ENCODE results near the gene GPR158. TPM values are rescaled to one million over a fixed set of nuclear protein-coding genes. Genes with fewer than 3 reads are reported as not detected.
"Not testable (repeated sequence)": the region's sequence is repeated elsewhere in the genome, so short reads cannot be mapped to it uniquely, and the experiment has no call there.

Gene GPR158
- total RNA-seq, 2 experiments from 2014 or later = not detected

DNA sequence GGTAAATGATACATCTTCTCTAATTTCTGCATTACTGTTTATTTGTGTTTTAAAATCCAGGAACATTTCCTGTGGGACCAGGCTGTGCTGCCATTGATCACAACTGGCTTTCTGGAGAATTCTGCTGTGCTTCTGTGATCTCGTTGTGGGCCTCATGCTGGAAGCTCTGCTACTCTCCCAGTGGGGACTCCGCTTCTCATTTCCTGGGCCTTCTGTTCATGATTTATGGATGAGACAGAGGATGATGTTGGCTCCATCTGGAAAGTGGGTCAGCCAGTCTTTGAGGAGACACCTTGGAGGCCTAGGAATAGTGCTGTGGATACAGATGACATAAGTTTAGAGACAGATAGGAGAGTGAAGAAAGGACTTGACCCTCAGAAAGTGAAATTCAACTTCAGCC is 15.2 kb upstream of the GPR158 start:
- no peaks in the 10 kb centered on the region for H3K9me2 ChIP-seq (ENCODE audit: insufficient read depth, low read length)
- no peaks in the 10 kb centered on the region for H3K9me3 ChIP-seq (ENCODE audit: low read length)
- no peak for TF ChIP-seq EZH2phosphoT487 (IDR thresholded peaks at IDR 0.05; ENCODE audit: borderline replicate concordance, low read depth, low read length)
- TF ChIP-seq, protein P1, sequence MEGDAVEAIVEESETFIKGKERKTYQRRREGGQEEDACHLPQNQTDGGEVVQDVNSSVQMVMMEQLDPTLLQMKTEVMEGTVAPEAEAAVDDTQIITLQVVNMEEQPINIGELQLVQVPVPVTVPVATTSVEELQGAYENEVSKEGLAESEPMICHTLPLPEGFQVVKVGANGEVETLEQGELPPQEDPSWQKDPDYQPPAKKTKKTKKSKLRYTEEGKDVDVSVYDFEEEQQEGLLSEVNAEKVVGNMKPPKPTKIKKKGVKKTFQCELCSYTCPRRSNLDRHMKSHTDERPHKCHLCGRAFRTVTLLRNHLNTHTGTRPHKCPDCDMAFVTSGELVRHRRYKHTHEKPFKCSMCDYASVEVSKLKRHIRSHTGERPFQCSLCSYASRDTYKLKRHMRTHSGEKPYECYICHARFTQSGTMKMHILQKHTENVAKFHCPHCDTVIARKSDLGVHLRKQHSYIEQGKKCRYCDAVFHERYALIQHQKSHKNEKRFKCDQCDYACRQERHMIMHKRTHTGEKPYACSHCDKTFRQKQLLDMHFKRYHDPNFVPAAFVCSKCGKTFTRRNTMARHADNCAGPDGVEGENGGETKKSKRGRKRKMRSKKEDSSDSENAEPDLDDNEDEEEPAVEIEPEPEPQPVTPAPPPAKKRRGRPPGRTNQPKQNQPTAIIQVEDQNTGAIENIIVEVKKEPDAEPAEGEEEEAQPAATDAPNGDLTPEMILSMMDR (conservative IDR thresholded peaks at IDR 0.05; ENCODE audit: low read length) = no peak
- no peaks in the 10 kb centered on the region for H3K79me2 ChIP-seq (ENCODE audit: insufficient read depth, low read depth, low read length)
- intact Hi-C loops (cut with micrococcal nuclease; ENCODE audit: unreplicated experiment) = no loop called here
- BruUV-seq (replicated peaks) = no TSS peak
- POLR2A ChIA-PET = interaction anchor here (0.7 kb wide), 1 partner anchor 1687 kb away, joined by 3 read pairs; no protein-coding TSS in a partner anchor
- no peak overlapping the region for H3K4me2 ChIP-seq (ENCODE audit: low read length)
- no peak for DNase-seq (ENCODE audit: low spot score)
- no peak overlapping the region for H3K4me3 ChIP-seq (ENCODE audit: low read depth, low read length, poor library complexity, severe bottlenecking)
- no peaks in the 10 kb centered on the region for H3K36me3 ChIP-seq (ENCODE audit: insufficient read depth, low read length)
- H3K4me1 ChIP-seq (ENCODE audit: insufficient read depth, low read length, poor library complexity, severe bottlenecking) = no peaks in the 10 kb centered on the region
- no peak overlapping the region for H2AFZ ChIP-seq (ENCODE audit: low read length)
- CTCF ChIA-PET (ENCODE audit: unreplicated experiment) = interaction anchor here (0.5 kb wide), 1 partner anchor 570 kb away, joined by 3 read pairs; no protein-coding TSS in a partner anchor
- H4K20me1 ChIP-seq (ENCODE audit: insufficient read depth, low read length) = no peaks in the 10 kb centered on the region
- H3K27ac ChIP-seq (ENCODE audit: low read depth, low read length, poor library complexity, severe bottlenecking) = no peak overlapping the region

DNA sequence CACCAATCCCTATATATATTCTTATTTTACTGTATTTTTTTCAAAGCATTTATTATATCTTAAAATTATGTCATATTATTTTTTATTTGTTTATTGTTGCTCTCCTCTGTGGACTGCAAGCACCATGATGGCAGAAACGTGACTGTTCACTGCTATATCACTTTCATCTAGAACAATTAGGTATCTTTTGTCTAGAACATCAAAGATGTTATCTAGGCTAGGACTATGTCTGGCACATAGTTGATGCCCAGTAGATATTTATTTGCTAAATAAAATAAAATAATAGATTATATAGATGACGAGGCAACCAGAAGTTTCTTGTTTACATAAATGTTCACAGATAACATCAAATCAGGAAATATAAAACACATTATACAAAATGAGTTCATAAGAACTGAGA is 12.4 kb upstream of the GPR158 start:
- H3K9me2 ChIP-seq (ENCODE audit: insufficient read depth, low read length) = no peaks in the 10 kb centered on the region
- no peaks in the 10 kb centered on the region for H3K4me1 ChIP-seq (ENCODE audit: insufficient read depth, low read length, poor library complexity, severe bottlenecking)
- intact Hi-C loops (cut with micrococcal nuclease; ENCODE audit: unreplicated experiment) = no loop called here
- DNase-seq (ENCODE audit: low spot score) = no peak
- H2AFZ ChIP-seq (ENCODE audit: low read length) = no peak overlapping the region
- CTCF ChIA-PET (ENCODE audit: unreplicated experiment) = no interaction called here
- BruUV-seq (replicated peaks) = no TSS peak
- H3K4me2 ChIP-seq (ENCODE audit: low read length) = no peak overlapping the region
- no peak overlapping the region for H3K27ac ChIP-seq (ENCODE audit: low read depth, low read length, poor library complexity, severe bottlenecking)
- H3K79me2 ChIP-seq (ENCODE audit: insufficient read depth, low read depth, low read length) = no peaks in the 10 kb centered on the region
- POLR2A ChIA-PET = no interaction called here
- no peak overlapping the region for H3K4me3 ChIP-seq (ENCODE audit: low read depth, low read length, poor library complexity, severe bottlenecking)
- no peaks in the 10 kb centered on the region for H3K36me3 ChIP-seq (ENCODE audit: insufficient read depth, low read length)
- TF ChIP-seq EZH2phosphoT487 (IDR thresholded peaks at IDR 0.05; ENCODE audit: borderline replicate concordance, low read depth, low read length) = no peak
- TF ChIP-seq, protein P1 (conservative IDR thresholded peaks at IDR 0.05; ENCODE audit: low read length) = no peak
- no peaks in the 10 kb centered on the region for H3K9me3 ChIP-seq (ENCODE audit: low read length)
- no peaks in the 10 kb centered on the region for H4K20me1 ChIP-seq (ENCODE audit: insufficient read depth, low read length)

GRCh38 chr10:25163464-25163863 is 11.3 kb upstream of the GPR158 start:
- H3K4me3 ChIP-seq (ENCODE audit: low read depth, low read length, poor library complexity, severe bottlenecking); DNase-seq (ENCODE audit: low spot score); H3K9me3 ChIP-seq (ENCODE audit: low read length); H3K9me2 ChIP-seq (ENCODE audit: insufficient read depth, low read length); BruUV-seq (replicated peaks); intact Hi-C loops (cut with micrococcal nuclease; ENCODE audit: unreplicated experiment); H3K4me2 ChIP-seq (ENCODE audit: low read length); H3K79me2 ChIP-seq (ENCODE audit: insufficient read depth, low read depth, low read length); POLR2A ChIA-PET; H4K20me1 ChIP-seq (ENCODE audit: insufficient read depth, low read length); H2AFZ ChIP-seq (ENCODE audit: low read length); H3K36me3 ChIP-seq (ENCODE audit: insufficient read depth, low read length); H3K27ac ChIP-seq (ENCODE audit: low read depth, low read length, poor library complexity, severe bottlenecking); H3K4me1 ChIP-seq (ENCODE audit: insufficient read depth, low read length, poor library complexity, severe bottlenecking); CTCF ChIA-PET (ENCODE audit: unreplicated experiment): not testable (repeated sequence)

Data from OCI-LY7 (cell line).